ENCODE results near the gene MCC. TPM values are rescaled to one million over a fixed set of nuclear protein-coding genes. Genes with fewer than 3 reads are reported as not detected.

MCC gene
- total and polyA plus RNA-seq, 4 donors: 9.0 to 47.3 (median 14.7) TPM

- no peak overlapping the region for H3K9ac ChIP-seq (ENCODE audit: low read depth in 1 of 2, low read length in 2 of 2)
- no peaks in the 10 kb centered on the region for H3K27me3 ChIP-seq (ENCODE audit: control insufficient read depth in 4 of 4, insufficient read depth in 4 of 4, low read length in 3 of 4)
- H3K9me3 ChIP-seq (ENCODE audit: control insufficient read depth in 4 of 4, low read length in 3 of 4): no peaks in the 10 kb centered on the region
- no peak for TF ChIP-seq RXRA (IDR thresholded peaks at IDR 0.05)
- no peak for TF ChIP-seq HNF4A (conservative IDR thresholded peaks at IDR 0.05)
- TF ChIP-seq FOXA2 (IDR thresholded peaks at IDR 0.05): no peak
- no peak for TF ChIP-seq RAD21 (IDR thresholded peaks at IDR 0.05)
- TF ChIP-seq JUND (IDR thresholded peaks at IDR 0.05): no peak
- TF ChIP-seq GABPA (IDR thresholded peaks at IDR 0.05 in 1 of 2, conservative IDR thresholded peaks at IDR 0.05 in 1 of 2): no peak
- TF ChIP-seq REST (IDR thresholded peaks at IDR 0.05): no peak
- peaks cover 5 to 37% (median 25%) of the 10 kb centered on the region in 4 donors for H3K4me1 ChIP-seq (ENCODE audit: control insufficient read depth in 4 of 4, insufficient read depth in 4 of 4, low read length in 3 of 4)
- 76% methylated on average over 7 of the region's 7 CpGs for WGBS
- H3K36me3 ChIP-seq (ENCODE audit: control insufficient read depth in 4 of 4, insufficient read depth in 3 of 4, low read depth in 1 of 4, low read length in 3 of 4): no peaks in the 10 kb centered on the region
- H3K4me3 ChIP-seq (ENCODE audit: low read depth in 1 of 3, low read length in 3 of 3): no peak overlapping the region
- peak overlapping the region in 1 of 2 donors; percentile 28 for H3K27ac ChIP-seq (ENCODE audit: low read depth in 1 of 2, low read length in 2 of 2)
- DNase-seq (ENCODE audit: low spot score): no peak
Observed at GRCh38 chr5:113197456-113198200, 290.6 kb downstream of the MCC start.

GRCh38 chr5:113195771-113196170, 292.5 kb downstream of the MCC start:
- Histone ChIP-seq H3K27me3 (ENCODE audit: control insufficient read depth in 4 of 4, insufficient read depth in 4 of 4, low read length in 3 of 4) (no peaks in the 10 kb centered on the region), H3K36me3 (ENCODE audit: control insufficient read depth in 4 of 4, insufficient read depth in 3 of 4, low read depth in 1 of 4, low read length in 3 of 4) (no peaks in the 10 kb centered on the region), H3K9me3 (ENCODE audit: control insufficient read depth in 4 of 4, low read length in 3 of 4) (no peaks in the 10 kb centered on the region), H3K4me1 (ENCODE audit: control insufficient read depth in 4 of 4, insufficient read depth in 4 of 4, low read length in 3 of 4) (peaks cover 5 to 28% (median 16%) of the 10 kb centered on the region in 4 donors), H3K9ac (ENCODE audit: low read depth in 1 of 2, low read length in 2 of 2) (no peak overlapping the region), H3K27ac (ENCODE audit: low read depth in 1 of 2, low read length in 2 of 2) (no peak overlapping the region), H3K4me3 (ENCODE audit: low read depth in 1 of 3, low read length in 3 of 3) (no peak overlapping the region)
- DNase-seq (ENCODE audit: low spot score): no peak
- TF ChIP-seq YY1 (IDR thresholded peaks at IDR 0.05) (no peak), FOXA2 (IDR thresholded peaks at IDR 0.05) (no peak), JUND (IDR thresholded peaks at IDR 0.05) (no peak), ATF3 (IDR thresholded peaks at IDR 0.05) (no peak), HNF4G (IDR thresholded peaks at IDR 0.05) (no peak), TAF1 (conservative IDR thresholded peaks at IDR 0.05) (no peak), MAX (IDR thresholded peaks at IDR 0.05) (no peak), RXRA (IDR thresholded peaks at IDR 0.05) (no peak), EGR1 (IDR thresholded peaks at IDR 0.05; ENCODE audit: low read depth in 2 of 2) (no peak), FOXA1 (IDR thresholded peaks at IDR 0.05) (no peak), SP1 (IDR thresholded peaks at IDR 0.05) (no peak), CTCF (IDR thresholded peaks at IDR 0.05; ENCODE audit: low read depth, low read length, missing input control) (no peak), REST (IDR thresholded peaks at IDR 0.05) (no peak)
- 94% methylated on average over 4 of the region's 4 CpGs for WGBS

Data from liver (tissue), 9 donors.